ENCODE measurements around the gene CAMK2A. TPM values are rescaled to one million over a fixed set of nuclear protein-coding genes. Genes with fewer than 3 reads are reported as not detected.
A peak's percentile ranks its signal among the peaks of the same experiment; 100 is the strongest.

The CAMK2A gene
- total and polyA plus RNA-seq, 2 experiments from 2014 or later: 11.8 to 47.7 TPM

GRCh38 chr5:150254774-150255173, 34.8 kb downstream of the CAMK2A start:
- peak in 1 of 2 donors; percentile 40 for DNase-seq (ENCODE audit: low read depth in 1 of 2, low spot score in 1 of 2)

GRCh38 chr5:150254363-150254762, 35.2 kb downstream of the CAMK2A start:
- Histone ChIP-seq H3K9me3 (ENCODE audit: low read depth) (no peaks in the 10 kb centered on the region), H3K27me3 (no peaks in the 10 kb centered on the region), H3K27ac (peak overlapping the region; percentile 89), H3K4me3 (no peak overlapping the region), H3K4me1 (ENCODE audit: low read depth) (peaks cover 47% of the 10 kb centered on the region), H3K36me3 (no peaks in the 10 kb centered on the region)
- no peak for TF ChIP-seq CTCF (IDR thresholded peaks at IDR 0.05; ENCODE audit: low read depth, low read length)
- DNase-seq (ENCODE audit: low read depth in 1 of 2, low spot score in 1 of 2): no peak

More at GRCh38 chr5:150254774-150255173, 34.8 kb downstream of the CAMK2A start:
- no peaks in the 10 kb centered on the region for H3K27me3 ChIP-seq
- H3K4me3 ChIP-seq: no peak overlapping the region
- TF ChIP-seq CTCF (IDR thresholded peaks at IDR 0.05; ENCODE audit: low read depth, low read length): no peak
- H3K9me3 ChIP-seq (ENCODE audit: low read depth): no peaks in the 10 kb centered on the region
- no peaks in the 10 kb centered on the region for H3K36me3 ChIP-seq
- H3K4me1 ChIP-seq (ENCODE audit: low read depth): peaks cover 47% of the 10 kb centered on the region
- H3K27ac ChIP-seq: peak overlapping the region; percentile 89

- Histone ChIP-seq H3K27me3 (no peaks in the 10 kb centered on the region), H3K36me3 (no peaks in the 10 kb centered on the region), H3K4me1 (ENCODE audit: low read depth) (peaks cover 47% of the 10 kb centered on the region), H3K4me3 (no peak overlapping the region), H3K27ac (peak overlapping the region; percentile 89), H3K9me3 (ENCODE audit: low read depth) (no peaks in the 10 kb centered on the region)
- TF ChIP-seq CTCF (IDR thresholded peaks at IDR 0.05; ENCODE audit: low read depth, low read length): no peak
- no peak for DNase-seq (ENCODE audit: low read depth in 1 of 2, low spot score in 1 of 2)
Measured at GRCh38 chr5:150253416-150254208, 36.0 kb downstream of the CAMK2A start.

- DNase-seq (ENCODE audit: low read depth in 1 of 2, low spot score in 1 of 2): no peak
- Histone ChIP-seq H3K36me3 (no peaks in the 10 kb centered on the region), H3K9me3 (ENCODE audit: low read depth) (no peaks in the 10 kb centered on the region), H3K4me3 (no peak overlapping the region), H3K27ac (peak overlapping the region; percentile 37), H3K27me3 (no peaks in the 10 kb centered on the region), H3K4me1 (ENCODE audit: low read depth) (peaks cover 47% of the 10 kb centered on the region)
- no peak for TF ChIP-seq CTCF (IDR thresholded peaks at IDR 0.05; ENCODE audit: low read depth, low read length)
Measured at GRCh38 chr5:150252489-150252888, 37.1 kb downstream of the CAMK2A start.

GRCh38 chr5:150251504-150251903, 38.1 kb downstream of the CAMK2A start:
- no peaks in the 10 kb centered on the region for H3K36me3 ChIP-seq
- DNase-seq (ENCODE audit: low read depth in 1 of 2, low spot score in 1 of 2): no peak
- no peak overlapping the region for H3K4me3 ChIP-seq
- peak overlapping the region; percentile 37 for H3K27ac ChIP-seq
- H3K4me1 ChIP-seq (ENCODE audit: low read depth): peaks cover 57% of the 10 kb centered on the region
- no peaks in the 10 kb centered on the region for H3K9me3 ChIP-seq (ENCODE audit: low read depth)
- TF ChIP-seq CTCF (IDR thresholded peaks at IDR 0.05; ENCODE audit: low read depth, low read length): no peak
- no peaks in the 10 kb centered on the region for H3K27me3 ChIP-seq

Data from cardiac muscle cell (in vitro differentiated cells and primary cell).